Caki2 (cell line): Measurements from ENCODE around the gene KRTAP3-1. TPM values are rescaled to one million over a fixed set of nuclear protein-coding genes. Genes with fewer than 3 reads are reported as not detected.
"Not testable (repeated sequence)": the region's sequence is repeated elsewhere in the genome, so short reads cannot be mapped to it uniquely, and the experiment has no call there.

Experiments
- DNase-seq: peaks from one replicate; pipeline ENCODE4 v3.0.0-alpha.2; 2015; ENCODE audit warnings: low read depth
- in situ Hi-C: cut with HindIII; loops from 2 replicates; pipeline ENCODE4 v1.10.0; 2016; ENCODE audit warnings: low sequenced_read_pairs, low pct_unique_long_range_greater_than_20kb, mixed read lengths
- total RNA-seq: library from RNA; depleted of rRNA; stranded (reverse); fragments of >200 nt; shearing (Covaris generic); gene quantifications from 2 replicates; pipeline ENCODE4 v1.2.3, GENCODE V29; 2014; ENCODE audit warnings: low replicate concordance; rRNA removed

The KRTAP3-1 gene
- total RNA-seq, result not detected in 2 replicates

- DNase-seq, result no peak
- in situ Hi-C loops, result no loop called here
These were observed at the start of gene KRTAP3-1 for GRCh38 chr17:41008811-41009210. Gene KRTAP3-1 (minus strand): TSS chr17:41009128. CDS start chr17:41009074, 54 bp downstream.

GRCh38 chr17:41057547-41057946 lies 48.6 kb upstream of the KRTAP3-1 start:
- in situ Hi-C loops, result no loop called here

GRCh38 chr17:41055130-41055529 lies 46.2 kb upstream of the KRTAP3-1 start, which contains the start of gene KRTAP2-2:
Gene KRTAP2-2 (minus strand): TSS chr17:41055230. CDS start chr17:41055211, 19 bp downstream.
- in situ Hi-C loops, DNase-seq: not testable (repeated sequence)

More at GRCh38 chr17:41057547-41057946, 48.6 kb upstream of the KRTAP3-1 start:
- DNase-seq, result no peak

GRCh38 chr17:41054556-41054955 lies 45.6 kb upstream of the KRTAP3-1 start:
- DNase-seq, in situ Hi-C loops: not testable (repeated sequence)

GRCh38 chr17:41054025-41054424 lies 45.1 kb upstream of the KRTAP3-1 start:
- DNase-seq, result no peak
- in situ Hi-C loops, result no loop called here

- in situ Hi-C loops, result no loop called here
- no peak for DNase-seq
These were observed 43.6 kb upstream of the KRTAP3-1 start for GRCh38 chr17:41052566-41052965.

- DNase-seq, result no peak
- in situ Hi-C loops, result no loop called here
These were observed 40.2 kb upstream of the KRTAP3-1 start for GRCh38 chr17:41049110-41049509.

GRCh38 chr17:41048441-41048840 lies 39.5 kb upstream of the KRTAP3-1 start:
- DNase-seq, result no peak
- in situ Hi-C loops, result no loop called here

- DNase-seq, in situ Hi-C loops: not testable (repeated sequence)
These were observed 38.0 kb upstream of the KRTAP3-1 start, which contains the start of gene KRTAP2-1 for GRCh38 chr17:41046735-41047465. Gene KRTAP2-1 (minus strand): TSS chr17:41047316. CDS start chr17:41047267, 49 bp downstream.

GRCh38 chr17:41042953-41043352 lies 34.0 kb upstream of the KRTAP3-1 start:
- in situ Hi-C loops, result no loop called here
- no peak for DNase-seq

GRCh38 chr17:41040783-41041571 lies 32.0 kb upstream of the KRTAP3-1 start, which contains the start of gene KRTAP1-1:
Gene KRTAP1-1 (minus strand): TSS chr17:41041450. CDS start chr17:41041397, 53 bp downstream.
- DNase-seq, in situ Hi-C loops: not testable (repeated sequence)

GRCh38 chr17:41037853-41038350 lies 29.0 kb upstream of the KRTAP3-1 start:
- in situ Hi-C loops, result no loop called here
- no peak for DNase-seq

- DNase-seq, in situ Hi-C loops: not testable (repeated sequence)
These were observed 25.5 kb upstream of the KRTAP3-1 start, which contains the start of gene KRTAP1-3 for GRCh38 chr17:41034346-41034935. Gene KRTAP1-3 (minus strand): TSS chr17:41034874. CDS start chr17:41034821, 53 bp downstream.

GRCh38 chr17:41029633-41030245 lies 20.8 kb upstream of the KRTAP3-1 start, which contains the start of gene KRTAP1-4:
Gene KRTAP1-4 (minus strand): TSS chr17:41030195. CDS start chr17:41030078, 117 bp downstream.
- no peak for DNase-seq
- in situ Hi-C loops, result no loop called here

- in situ Hi-C loops, result no loop called here
- no peak for DNase-seq
These were observed 18.0 kb upstream of the KRTAP3-1 start, which contains the start of gene KRTAP1-5 for GRCh38 chr17:41026715-41027471. Gene KRTAP1-5 (minus strand): TSS chr17:41027208. CDS start chr17:41027155, 53 bp downstream.

GRCh38 chr17:41024697-41025096 lies 15.8 kb upstream of the KRTAP3-1 start:
- in situ Hi-C loops, result no loop called here
- no peak for DNase-seq

GRCh38 chr17:41020336-41020735 lies 11.4 kb upstream of the KRTAP3-1 start:
- in situ Hi-C loops, result no loop called here

More at GRCh38 chr17:41020336-41020735, 11.4 kb upstream of the KRTAP3-1 start:
- DNase-seq, result peak; percentile 61
